ENCODE data around the gene BCAM. TPM values are rescaled to one million over a fixed set of nuclear protein-coding genes. Genes with fewer than 3 reads are reported as not detected.

The BCAM gene
- polyA plus RNA-seq, 5 donors: 95.9 to 268 (median 141) TPM

DNA sequence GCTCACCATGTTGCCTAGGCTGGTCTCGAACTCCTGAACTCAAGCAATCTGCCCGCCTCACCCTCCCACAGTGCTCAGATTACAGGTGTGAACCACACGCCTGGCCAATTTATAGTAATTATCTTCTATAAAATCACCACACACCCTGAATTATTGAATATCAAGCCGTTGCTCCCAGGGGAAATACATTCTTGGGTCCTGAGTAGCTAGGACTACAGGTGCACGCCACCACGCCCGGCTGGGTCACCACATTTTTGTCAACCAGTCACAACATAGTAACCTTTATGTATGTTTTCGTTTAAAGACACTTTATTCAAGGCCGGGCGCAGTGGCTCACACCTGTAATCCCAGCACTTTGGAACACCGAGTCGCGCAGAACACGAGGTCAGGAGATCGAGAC is 22.9 kb upstream of the BCAM start:
- no peak for DNase-seq

DNA sequence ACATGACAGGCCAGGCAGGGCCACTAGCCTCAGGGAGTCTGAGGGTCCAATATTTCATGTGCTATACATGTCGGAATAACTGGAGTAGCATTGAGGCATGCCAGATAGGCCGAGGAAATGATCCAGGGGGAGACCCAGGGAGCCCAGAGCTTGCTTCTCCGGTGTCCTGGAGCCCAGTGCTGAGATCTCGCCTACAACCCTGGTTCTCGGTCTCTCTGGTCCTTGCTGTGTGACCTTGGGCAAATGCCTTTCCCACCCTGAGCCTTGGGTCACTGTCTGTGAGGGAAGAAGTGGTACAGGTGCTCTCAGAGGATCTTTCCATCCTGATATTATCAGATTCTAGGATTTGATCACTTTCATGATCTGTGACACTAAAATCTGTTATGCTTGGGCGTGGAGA is 19.9 kb upstream of the BCAM start:
- DNase-seq: no peak

DNA sequence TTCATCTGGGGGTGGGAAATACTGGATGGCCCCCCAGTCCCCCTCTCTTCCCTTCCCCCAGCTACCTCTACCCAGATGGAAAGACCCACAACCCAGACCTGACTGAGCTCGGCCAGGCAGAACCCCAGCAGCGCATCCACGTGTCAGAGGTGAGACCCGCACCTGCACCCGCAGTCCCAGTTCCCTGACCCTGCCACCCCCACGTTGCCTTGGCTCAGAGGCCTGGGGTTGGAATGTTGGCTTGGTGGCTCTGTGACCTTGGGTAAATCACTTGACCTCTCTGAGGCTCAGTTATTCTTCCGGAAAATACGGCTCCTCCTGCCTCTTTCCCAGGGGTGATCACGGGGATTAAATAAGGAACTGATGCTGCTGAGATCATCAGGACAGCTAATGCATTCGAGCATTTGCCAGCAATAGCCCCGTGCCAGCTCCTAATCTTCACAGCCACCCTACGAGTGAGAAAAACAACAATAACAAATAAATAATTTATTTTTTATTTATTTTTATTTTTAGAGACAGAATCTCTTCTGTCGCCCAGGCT is 18.9 kb upstream of the BCAM start:
- no peak for DNase-seq

DNA sequence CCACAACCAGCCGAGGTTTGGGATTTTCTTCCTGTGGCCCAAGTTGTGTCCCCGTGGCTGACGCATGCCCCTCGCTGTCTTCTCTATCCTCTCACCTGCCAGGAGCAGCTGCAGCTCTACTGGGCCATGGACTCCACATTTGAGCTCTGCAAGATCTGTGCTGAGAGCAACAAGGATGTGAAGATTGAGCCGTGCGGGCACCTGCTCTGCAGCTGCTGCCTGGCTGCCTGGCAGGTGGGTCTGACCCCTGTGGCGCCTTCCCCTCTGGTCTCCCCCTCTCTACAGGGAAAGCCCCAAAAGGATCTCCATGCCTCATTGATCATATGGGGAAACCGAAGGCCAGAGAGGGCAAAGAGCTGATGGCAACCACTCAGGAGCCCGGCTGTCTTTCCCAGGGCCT is 16.6 kb upstream of the BCAM start:
- DNase-seq: no peak

DNA sequence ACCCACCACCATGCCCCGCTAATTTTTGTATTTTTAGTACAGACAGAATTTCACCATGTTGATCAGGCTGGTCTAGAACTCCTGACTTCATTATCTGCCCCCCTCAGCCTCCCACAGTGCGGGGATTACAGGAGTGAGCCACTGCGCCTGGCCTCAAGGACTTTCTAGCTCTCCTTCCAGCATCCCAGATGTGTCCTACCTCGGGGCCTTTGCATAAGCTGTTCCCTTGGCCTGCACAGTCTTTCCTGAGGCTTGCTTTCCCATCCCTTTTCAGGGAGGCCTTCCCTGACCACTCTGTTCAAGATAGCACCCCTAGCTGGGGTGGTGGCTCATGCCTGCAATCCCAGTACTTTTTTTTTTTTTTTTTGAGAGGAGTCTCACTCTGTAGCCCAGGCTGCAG is 14.3 kb upstream of the BCAM start:
- no peak for DNase-seq

DNA sequence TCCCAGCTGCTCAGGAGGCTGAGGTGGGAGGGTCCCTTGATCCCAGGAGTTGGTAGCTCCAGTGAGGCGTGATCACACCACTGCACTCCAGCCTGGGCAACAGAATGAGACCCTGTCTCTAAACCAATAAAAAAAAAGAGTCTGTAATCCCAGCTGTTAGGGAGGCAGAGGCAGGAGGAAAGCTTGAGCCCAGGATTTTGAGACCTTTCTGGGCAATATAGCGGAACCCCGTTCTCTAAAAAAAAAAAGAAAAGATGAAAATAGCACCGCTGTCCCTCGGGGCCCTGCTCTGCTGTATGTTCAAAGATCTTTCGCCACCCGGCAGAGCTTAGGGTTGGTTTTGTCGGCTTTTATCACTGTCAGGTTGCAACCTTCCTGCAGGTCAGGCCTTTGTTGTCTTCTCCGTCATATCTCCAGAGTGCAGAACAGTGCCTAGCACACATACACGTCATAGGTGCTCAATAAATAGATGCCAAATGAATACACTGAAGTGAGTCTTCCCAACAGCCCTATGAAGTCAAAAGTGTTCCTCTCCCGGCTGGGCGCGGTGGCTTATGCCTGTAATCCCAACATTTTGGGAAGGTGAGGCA is 13.4 kb upstream of the BCAM start:
- DNase-seq: no peak

DNA sequence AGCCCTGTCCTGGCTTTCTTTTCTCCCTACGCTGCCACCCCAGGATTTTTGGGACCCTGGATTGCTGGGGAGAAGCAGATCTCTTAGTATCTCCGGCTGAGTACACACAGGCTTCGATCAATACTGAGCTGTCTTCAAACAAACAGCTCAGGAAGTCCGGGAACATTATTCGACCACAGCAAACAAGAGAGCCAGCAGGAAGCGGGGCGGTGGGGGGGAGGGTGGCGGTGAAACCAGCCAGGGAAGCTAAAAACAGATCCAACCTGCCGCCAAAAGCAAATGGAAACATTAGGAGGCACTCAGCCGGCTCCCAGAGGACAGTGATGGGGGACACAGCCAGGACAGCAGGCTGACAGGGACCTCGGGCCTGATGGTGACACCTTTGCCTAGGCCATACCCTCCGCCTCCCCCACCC is 12.2 kb upstream of the BCAM start:
- DNase-seq: no peak

DNA sequence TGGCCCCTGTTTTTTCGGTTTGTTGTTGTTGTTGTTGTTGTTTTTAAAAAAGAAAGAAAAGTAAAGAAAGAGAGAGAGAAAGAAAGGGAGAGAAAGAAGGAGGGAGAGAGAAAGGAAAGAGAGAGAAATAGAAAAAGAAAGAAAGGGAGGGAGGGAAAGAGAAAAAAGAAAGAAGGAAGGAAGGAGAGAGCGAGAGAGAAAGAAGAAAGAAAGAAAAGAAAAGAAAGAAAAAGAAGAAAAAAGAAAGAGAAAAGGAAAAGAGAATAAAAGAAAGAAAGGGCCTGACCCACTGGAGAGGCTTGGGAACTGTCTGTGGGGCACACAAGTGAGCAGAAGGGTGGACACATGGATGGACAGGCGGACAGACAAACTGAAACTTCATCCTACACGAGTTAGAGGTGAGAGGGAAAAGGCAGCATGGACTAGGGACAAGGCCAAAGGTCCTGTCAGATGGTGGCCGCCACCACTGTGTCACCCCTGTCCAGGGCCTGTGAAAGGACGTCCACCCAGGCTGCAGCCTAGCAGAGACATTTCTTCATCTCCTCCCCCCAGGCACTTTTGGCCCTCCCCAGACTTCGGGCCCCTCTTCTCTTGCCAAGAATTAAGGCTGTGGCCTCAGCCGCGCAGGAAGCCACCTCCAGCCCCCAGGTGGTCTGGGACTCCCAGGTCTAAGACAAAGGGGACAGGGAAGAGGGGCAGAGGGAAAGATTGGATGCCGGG is 9.1 kb upstream of the BCAM start:
- DNase-seq: no peak

DNA sequence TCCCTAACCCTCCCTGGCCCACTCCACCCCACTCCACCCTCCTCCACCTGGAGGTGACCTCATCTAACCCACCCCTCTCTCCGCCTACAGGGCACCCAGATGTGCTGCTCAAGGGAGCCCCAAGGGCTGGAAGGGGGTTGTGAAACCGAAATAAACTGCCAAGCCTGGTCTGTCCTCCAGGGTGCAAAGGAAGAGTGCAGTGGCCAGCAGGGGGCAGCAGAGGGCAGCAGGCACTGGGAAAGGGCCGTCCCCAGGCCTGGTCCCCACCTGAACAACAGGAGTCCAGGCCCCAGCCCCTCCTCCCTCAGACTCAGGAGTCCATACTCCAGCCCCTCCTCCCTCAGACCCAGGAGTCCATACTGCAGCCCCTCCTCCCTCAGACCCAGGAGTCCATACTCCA is 8.4 kb upstream of the BCAM start:
- peak; percentile 70 to 78 for DNase-seq

DNA sequence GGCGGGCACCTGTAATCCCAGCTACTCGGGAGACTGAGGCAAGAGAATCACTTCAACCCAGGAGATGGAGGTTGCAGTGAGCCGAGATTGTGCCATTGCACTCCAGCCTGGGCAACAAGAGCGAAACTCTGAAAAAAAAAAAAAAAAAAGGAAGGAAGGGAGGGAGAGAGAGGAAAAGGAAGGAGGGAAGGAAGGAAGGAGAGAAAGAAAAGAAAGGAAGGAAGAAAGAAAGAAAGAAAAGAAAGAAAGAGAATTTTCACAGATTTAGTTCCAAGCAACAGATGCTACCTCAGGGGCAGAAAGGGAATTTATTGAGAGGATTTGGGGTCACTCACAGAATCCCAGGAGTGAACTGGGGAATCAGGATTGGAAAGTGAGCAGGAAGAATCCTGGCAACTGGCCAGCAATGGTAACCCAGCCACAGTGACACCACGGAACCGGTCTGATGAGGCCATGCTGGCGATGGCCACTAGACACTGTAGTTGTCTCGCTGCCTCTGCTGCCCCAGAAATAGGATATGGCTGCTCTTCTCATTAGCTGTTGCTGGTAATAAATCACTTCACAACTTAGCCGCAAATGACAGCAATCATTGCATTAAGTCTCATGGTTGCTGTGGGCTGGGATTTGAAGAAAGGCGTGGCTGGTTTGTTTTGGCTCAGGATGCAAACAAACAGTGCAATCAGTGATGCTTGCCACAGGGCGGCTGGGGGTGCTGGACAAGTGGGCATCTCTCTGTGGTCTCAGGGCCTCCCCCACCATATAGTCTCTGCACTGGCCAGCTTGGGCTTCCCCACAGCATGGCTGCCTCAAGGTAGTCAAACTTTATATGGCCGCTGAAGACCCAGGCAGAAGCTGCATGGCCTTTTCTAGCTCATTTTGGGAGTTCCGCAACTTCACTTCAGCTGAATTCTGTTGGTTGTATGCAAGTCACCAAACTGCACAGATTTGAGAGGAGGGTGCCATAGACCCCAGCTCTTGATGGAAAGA is 5.2 kb upstream of the BCAM start:
- DNase-seq: no peak

DNA sequence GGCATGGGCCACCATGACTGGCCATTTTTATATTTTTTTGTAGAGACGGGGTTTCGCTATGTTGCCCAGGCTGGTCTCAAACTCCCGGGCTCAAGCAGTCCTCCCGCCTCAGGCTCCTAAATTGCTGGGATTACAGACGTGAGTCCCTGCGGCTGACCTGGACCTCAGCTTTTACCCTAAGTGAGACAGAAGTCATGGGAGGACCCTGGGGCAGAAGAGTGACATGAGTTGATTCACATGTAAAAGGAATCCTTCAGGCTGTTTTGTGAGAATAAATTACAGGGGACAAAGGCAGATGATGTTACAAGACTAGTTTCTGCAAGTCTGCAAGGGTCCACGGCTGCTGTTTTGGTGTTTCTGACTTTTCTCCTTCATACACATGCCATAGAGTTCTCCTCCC is 2.6 kb upstream of the BCAM start:
- DNase-seq: no peak

DNA sequence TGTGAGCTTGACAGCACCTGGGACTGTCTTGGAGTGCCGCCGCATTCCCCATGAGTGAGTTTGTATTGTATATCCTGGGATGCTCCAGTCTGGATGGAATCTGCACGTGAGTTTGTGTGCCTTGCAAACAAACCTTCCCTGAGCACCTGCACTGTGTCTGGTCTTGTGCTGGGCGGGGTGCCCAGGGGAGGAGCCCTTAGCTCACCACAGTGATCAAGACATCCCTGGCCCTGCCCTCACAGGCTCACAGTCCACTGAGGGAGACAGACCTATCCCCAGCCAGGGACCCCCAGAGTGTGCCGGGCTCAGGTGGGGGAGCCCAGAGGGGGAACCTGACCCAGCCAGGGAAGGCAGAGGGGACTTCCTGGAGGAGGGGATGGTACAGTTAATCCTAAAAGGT is 1.7 kb upstream of the BCAM start:
- DNase-seq: no peak

DNA sequence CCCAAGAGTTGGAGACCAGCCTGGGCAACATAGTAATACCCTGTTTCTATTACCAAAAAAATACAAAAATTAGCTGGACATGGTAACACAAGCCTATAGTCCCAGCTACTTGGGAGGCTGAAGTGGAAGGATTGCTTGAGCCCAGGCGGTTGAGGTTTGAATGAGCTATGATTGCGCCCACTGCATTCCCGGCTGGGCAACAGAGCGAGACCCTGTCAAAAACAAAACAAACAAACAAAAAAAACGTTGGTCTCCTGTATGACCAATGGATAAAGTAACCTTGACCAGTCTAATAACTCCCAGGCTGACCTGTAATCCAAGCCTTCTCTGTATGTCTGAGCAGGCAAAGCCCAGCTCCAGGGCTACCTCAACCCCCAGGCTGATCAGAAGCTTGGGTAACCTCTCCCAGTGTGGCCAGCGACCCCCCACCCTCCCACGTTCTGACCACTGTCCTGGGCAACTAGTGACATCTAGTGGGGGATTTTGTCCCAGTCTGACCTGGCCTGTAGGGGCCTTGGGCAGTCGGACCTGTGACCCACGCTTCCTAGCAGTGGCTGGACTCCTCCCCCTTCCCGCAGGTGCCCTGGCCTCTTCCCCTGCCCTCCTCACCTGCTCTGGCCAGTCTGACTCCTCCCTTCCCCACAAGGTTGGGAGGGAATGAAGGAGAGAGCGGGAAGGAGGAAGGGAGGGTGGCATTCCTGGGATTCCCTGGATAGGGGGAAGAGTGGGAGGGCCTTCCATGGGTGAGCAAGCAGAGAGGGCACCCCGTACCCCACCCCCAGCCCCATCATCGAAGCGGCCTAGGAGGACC is 1.0 kb upstream of the BCAM start:
- DNase-seq: peak; percentile 34 to 53

DNA sequence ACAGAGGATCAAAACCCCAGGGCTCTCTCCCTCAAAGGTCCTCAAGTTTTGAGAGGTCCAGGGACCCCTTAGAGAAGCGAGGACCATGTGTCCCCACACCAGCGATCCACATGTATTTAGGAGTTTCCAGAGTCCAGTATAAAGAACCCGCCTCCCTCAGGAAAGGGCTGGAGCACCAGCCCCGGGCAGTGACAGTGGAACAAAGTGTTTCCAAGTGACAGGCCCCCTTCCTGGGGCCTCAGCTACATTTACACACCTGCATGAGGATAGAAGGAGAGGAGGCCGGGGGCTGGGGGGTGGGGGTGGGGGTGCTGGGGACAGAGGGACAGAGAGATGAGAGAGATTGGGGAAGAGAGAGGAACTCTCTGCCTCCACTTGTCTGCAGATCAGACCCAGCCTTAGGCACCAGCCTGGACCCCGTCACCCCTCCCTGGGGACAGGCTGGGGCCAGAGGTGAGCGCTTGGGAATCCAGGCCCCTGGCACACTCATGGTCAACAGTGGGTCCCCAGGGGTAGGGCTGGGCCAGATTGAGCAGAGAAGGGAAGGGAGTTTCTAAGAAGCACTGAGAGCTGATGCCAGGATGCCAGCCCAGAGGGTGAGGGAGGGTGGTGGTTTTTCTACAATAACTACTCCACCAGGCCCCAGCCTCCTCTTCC is 802 bp downstream of the BCAM start:
- no peak for DNase-seq

DNA sequence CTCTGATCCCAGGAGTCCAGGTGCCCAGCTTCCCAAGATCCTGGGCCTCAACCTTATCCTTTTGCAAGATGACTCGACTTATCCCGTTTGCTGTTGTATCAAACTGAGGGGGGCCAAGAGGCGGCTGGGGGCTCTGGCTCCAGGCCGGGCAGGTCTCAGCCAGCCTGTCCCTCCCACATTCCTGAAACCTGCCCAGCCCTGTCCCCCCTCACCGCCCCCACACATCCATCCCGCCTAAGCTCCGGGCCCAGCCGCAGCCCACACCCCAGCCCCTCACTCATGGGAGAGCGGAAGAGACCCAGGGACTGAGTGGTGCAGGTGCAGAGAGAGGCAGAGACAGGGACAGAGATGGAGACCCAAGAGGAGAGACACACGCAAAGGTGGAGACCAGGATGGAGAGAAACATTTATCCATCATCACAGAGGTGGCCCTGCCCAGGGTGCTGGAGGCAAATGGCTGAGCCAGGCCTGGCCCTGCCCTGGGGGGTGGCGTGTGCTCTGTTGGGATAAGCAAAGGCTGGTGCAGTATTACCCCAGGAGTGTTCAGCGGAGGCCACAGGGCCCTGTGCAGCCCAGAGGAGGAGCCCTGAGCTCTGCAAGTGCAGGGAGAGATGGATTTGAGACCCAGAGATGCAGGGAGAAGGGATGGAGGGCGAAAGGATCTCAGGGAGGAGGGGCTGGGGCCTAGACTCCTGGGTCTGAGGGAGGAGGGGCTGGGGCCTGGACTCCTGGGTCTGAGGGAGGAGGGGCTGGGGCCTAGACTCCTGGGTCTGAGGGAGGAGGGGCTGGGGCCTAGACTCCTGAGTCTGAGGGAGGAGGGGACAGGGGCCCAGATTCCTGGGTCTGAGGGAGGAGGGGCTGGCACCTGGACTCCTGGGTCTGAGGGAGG is 1.6 kb downstream of the BCAM start:
- DNase-seq: no peak

DNA sequence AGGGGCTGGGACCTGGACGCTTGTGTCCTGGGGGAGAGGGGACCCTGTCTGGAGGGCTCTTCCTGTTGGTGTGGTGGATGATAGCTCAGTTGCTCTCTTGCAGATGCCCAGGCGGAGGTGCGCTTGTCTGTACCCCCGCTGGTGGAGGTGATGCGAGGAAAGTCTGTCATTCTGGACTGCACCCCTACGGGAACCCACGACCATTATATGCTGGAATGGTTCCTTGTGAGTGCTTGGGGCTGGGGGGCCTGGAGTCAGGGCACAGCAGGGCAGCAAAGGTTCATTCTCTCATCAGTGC is 2.2 kb downstream of the BCAM start:
- DNase-seq: no peak

DNA sequence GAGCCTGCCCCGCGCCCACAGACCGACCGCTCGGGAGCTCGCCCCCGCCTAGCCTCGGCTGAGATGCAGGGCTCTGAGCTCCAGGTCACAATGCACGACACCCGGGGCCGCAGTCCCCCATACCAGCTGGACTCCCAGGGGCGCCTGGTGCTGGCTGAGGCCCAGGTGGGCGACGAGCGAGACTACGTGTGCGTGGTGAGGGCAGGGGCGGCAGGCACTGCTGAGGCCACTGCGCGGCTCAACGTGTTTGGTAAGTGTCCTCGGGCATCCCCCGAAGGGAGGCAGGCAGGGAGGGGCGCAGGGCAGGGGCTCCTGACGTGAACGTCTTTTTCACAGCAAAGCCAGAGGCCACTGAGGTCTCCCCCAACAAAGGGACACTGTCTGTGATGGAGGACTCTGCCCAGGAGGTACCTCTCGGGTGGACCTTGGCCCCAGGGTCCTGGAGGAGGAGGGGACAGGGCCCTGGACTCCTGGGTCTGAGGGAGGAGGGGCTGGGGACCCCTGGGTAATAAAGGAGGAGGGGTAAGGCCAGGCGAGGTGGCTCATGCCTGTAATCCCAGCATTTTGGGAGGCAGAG is 3.3 kb downstream of the BCAM start:
- DNase-seq: no peak

DNA sequence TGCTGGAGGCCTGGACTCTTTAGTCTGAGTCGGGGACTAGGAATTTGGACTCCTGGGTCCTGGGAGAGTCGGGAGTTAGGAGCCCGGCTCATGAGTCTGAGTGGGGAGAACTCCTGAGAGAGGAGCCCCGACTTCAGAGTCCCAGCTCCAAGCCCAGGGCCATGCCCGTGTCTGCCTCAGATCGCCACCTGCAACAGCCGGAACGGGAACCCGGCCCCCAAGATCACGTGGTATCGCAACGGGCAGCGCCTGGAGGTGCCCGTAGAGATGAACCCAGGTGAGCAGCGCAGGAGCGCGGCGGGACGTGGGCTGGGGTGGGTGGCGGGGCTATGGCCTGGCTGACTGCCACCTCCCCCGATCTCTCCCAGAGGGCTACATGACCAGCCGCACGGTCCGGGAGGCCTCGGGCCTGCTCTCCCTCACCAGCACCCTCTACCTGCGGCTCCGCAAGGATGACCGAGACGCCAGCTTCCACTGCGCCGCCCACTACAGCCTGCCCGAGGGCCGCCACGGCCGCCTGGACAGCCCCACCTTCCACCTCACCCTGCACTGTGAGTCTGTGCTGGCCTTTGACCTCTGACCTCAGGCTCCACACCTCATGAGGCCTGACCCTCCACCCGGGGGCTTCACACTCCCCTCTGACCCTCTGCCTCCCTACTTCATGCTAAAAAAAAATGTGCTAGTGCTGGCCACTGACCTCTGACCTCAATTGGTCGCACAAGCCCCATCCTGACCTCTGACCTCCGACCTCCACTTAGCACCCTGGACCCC is 4.4 kb downstream of the BCAM start:
- DNase-seq: no peak

Measured in right lung (tissue), 5 donors.